C4-2B (cell line): ENCODE results near the gene REEP3.

Experiments
- H3K27ac ChIP-seq: fragments of 450-650 bp; 2 replicates; pipeline ENCODE4 v1.5.1; 2017
- ZFX ChIP-seq: fragments of 450-650 bp; IDR thresholded peaks from 2 replicates; pipeline ENCODE4 v1.6.1; 2017
- TF ChIP-seq, protein P1 (sequence below): fragments of 450-650 bp; conservative IDR thresholded peaks from 2 replicates; pipeline ENCODE4 v1.5.1; 2017; ENCODE audit warnings: mild to moderate bottlenecking

Gene REEP3

DNA sequence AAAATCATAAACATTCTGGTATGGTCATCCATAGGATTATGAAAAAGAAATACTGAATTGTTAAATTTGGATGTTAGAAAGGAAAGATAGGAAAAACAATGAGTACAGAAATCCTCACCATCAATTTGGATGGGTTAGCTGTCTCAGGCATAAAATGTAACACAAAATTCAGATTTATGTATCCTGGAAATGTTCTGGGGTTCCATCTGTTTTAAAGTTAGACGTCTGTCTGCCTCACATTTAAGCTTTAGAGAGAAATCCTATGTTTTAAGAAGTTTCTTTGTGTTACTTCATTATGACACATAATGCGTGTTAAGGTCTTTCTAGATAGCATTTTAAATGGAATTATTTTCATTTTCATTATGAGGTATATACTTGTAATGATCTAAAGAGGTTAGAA is 103.5 kb downstream of the REEP3 start:
- TF ChIP-seq ZFX: no peak
- TF ChIP-seq, protein P1, sequence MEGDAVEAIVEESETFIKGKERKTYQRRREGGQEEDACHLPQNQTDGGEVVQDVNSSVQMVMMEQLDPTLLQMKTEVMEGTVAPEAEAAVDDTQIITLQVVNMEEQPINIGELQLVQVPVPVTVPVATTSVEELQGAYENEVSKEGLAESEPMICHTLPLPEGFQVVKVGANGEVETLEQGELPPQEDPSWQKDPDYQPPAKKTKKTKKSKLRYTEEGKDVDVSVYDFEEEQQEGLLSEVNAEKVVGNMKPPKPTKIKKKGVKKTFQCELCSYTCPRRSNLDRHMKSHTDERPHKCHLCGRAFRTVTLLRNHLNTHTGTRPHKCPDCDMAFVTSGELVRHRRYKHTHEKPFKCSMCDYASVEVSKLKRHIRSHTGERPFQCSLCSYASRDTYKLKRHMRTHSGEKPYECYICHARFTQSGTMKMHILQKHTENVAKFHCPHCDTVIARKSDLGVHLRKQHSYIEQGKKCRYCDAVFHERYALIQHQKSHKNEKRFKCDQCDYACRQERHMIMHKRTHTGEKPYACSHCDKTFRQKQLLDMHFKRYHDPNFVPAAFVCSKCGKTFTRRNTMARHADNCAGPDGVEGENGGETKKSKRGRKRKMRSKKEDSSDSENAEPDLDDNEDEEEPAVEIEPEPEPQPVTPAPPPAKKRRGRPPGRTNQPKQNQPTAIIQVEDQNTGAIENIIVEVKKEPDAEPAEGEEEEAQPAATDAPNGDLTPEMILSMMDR: no peak

DNA sequence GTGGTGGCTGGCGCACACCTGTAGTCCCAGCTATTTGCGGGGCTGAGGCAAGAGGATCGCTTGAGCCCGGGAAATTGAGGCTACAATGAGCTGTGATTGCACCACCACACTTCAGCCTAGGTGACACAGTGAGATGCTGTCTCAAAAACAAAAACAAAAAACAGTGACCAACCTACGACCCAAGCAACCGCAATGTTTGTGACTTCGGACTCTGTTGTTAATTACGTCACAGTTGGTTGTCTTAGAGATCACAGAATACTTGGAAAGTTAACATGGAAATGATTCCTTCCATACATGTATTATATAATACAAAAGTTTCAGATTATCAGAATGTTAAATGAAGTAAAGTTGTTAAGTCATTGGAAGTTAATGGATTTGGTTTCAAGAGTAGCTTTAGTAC is 106.2 kb downstream of the REEP3 start:
- TF ChIP-seq, protein P1: no peak
- no peak overlapping the region for H3K27ac ChIP-seq

More for the DNA sequence above, 103.5 kb downstream of the REEP3 start:
- no peak overlapping the region for H3K27ac ChIP-seq

DNA sequence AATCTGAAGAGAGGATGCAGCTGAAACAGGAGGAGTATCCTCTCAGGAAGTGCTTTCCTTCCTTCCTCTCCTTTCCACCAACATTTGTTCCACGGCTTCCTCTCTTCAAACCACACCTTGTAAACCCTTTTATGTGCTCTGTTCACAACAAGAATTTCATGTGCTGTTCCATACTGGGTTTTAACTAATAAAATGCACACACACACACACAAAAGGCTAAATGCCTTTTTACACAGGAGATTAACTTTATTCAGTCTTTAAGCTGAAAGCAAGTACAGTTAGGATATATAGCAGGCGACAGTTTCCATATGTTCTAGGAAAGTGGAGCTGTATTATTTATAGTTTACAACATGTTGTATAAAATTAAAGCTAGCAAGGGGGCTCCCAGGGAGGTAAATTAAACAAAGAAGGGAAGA is 106.7 kb downstream of the REEP3 start:
- TF ChIP-seq ZFX: no peak
- TF ChIP-seq, protein P1: no peak
- no peak overlapping the region for H3K27ac ChIP-seq

GRCh38 chr10:63628526-63629362 is 107.5 kb downstream of the REEP3 start:
- TF ChIP-seq, protein P1: no peak
- TF ChIP-seq ZFX: no peak
- H3K27ac ChIP-seq: peak overlapping the region; percentile 95

DNA sequence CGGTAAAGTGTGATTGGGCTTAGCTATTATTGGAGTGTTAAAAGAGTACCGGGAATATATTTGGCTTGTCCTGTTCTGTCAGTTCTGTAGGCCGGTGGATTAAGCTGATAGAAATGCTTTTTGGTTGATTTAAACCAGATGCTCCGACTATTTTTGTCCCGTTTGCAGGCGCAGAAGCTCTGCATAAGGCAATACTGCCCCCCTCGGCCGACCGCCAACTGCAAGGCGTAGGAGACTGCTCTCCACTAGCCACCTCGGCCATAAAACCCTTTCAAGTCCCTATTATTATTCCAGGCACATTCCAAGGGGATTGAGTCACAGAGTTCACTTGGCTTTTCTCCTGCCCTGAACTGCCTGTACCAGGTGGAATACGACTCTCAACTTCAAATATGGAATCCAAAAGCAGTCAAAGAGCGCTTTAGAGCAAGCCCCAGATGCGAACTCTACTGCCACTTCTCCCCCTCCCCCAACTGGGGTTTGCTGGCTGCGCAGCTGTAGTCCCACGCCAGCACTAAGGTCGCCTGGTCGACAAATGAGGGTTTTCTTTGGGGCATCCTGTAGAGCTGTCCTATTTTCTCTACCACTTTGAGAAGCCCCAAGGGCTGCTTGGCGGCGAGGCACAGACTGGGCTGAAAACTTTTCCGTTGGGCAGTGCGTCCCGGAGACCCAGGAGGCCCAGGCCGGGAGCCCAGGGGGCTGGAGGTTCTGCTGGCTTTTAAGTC is 108.3 kb downstream of the REEP3 start:
- no peak for TF ChIP-seq ZFX
- TF ChIP-seq, protein P1: peak; percentile 84
- H3K27ac ChIP-seq: peak overlapping the region; percentile 95

- no peak for TF ChIP-seq ZFX
- TF ChIP-seq, protein P1: no peak
- peak overlapping the region; percentile 95 for H3K27ac ChIP-seq
These were observed 109.1 kb downstream of the REEP3 start for GRCh38 chr10:63630085-63630930.
